ENCODE measurements around the gene PRPF39.

GRCh38 chr14:45065540-45065939 lies 18.4 kb upstream of the PRPF39 start:
- no peak for TF ChIP-seq ZNF561 (tag by site-specific recombination; IDR thresholded peaks at IDR 0.05; ENCODE audit: borderline replicate concordance)
- TF ChIP-seq CTCF (tag by site-specific recombination; IDR thresholded peaks at IDR 0.05) = no peak
- TF ChIP-seq ZNF580 (tag by site-specific recombination; IDR thresholded peaks at IDR 0.05) = no peak
- TF ChIP-seq MYNN (tag by site-specific recombination; IDR thresholded peaks at IDR 0.05; ENCODE audit: borderline replicate concordance) = no peak
- TF ChIP-seq ZFP37 (tag by site-specific recombination; IDR thresholded peaks at IDR 0.05) = no peak
- TF ChIP-seq, protein P1, sequence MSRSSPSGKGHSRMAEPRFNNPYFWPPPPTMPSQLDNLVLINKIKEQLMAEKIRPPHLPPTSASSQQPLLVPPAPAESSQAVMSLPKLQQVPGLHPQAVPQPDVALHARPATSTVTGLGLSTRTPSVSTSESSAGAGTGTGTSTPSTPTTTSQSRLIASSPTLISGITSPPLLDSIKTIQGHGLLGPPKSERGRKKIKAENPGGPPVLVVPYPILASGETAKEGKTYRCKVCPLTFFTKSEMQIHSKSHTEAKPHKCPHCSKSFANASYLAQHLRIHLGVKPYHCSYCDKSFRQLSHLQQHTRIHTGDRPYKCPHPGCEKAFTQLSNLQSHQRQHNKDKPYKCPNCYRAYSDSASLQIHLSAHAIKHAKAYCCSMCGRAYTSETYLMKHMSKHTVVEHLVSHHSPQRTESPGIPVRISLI (tag by site-specific recombination; IDR thresholded peaks at IDR 0.05) = no peak
- TF ChIP-seq BCL11B (tag by site-specific recombination; IDR thresholded peaks at IDR 0.05; ENCODE audit: low read depth) = no peak
- no peak for TF ChIP-seq ZNF211 (tag by site-specific recombination; IDR thresholded peaks at IDR 0.05; ENCODE audit: low read depth)
- TF ChIP-seq, protein P2, sequence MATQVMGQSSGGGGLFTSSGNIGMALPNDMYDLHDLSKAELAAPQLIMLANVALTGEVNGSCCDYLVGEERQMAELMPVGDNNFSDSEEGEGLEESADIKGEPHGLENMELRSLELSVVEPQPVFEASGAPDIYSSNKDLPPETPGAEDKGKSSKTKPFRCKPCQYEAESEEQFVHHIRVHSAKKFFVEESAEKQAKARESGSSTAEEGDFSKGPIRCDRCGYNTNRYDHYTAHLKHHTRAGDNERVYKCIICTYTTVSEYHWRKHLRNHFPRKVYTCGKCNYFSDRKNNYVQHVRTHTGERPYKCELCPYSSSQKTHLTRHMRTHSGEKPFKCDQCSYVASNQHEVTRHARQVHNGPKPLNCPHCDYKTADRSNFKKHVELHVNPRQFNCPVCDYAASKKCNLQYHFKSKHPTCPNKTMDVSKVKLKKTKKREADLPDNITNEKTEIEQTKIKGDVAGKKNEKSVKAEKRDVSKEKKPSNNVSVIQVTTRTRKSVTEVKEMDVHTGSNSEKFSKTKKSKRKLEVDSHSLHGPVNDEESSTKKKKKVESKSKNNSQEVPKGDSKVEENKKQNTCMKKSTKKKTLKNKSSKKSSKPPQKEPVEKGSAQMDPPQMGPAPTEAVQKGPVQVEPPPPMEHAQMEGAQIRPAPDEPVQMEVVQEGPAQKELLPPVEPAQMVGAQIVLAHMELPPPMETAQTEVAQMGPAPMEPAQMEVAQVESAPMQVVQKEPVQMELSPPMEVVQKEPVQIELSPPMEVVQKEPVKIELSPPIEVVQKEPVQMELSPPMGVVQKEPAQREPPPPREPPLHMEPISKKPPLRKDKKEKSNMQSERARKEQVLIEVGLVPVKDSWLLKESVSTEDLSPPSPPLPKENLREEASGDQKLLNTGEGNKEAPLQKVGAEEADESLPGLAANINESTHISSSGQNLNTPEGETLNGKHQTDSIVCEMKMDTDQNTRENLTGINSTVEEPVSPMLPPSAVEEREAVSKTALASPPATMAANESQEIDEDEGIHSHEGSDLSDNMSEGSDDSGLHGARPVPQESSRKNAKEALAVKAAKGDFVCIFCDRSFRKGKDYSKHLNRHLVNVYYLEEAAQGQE (tag by site-specific recombination; IDR thresholded peaks at IDR 0.05) = no peak
- TF ChIP-seq FEZF1 (tag by site-specific recombination; IDR thresholded peaks at IDR 0.05) = no peak
- TF ChIP-seq, protein P3, sequence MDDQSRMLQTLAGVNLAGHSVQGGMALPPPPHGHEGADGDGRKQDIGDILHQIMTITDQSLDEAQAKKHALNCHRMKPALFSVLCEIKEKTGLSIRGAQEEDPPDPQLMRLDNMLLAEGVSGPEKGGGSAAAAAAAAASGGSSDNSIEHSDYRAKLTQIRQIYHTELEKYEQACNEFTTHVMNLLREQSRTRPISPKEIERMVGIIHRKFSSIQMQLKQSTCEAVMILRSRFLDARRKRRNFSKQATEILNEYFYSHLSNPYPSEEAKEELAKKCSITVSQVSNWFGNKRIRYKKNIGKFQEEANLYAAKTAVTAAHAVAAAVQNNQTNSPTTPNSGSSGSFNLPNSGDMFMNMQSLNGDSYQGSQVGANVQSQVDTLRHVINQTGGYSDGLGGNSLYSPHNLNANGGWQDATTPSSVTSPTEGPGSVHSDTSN (CRISPR knock-in tag; IDR thresholded peaks at IDR 0.05) = no peak
- no peak for TF ChIP-seq KLF8 (tag by site-specific recombination; IDR thresholded peaks at IDR 0.05)
- no peak for TF ChIP-seq MEIS1 (CRISPR knock-in tag; IDR thresholded peaks at IDR 0.05; ENCODE audit: borderline replicate concordance)
- no peak for TF ChIP-seq ZNF292 (tag by site-specific recombination; IDR thresholded peaks at IDR 0.05; ENCODE audit: borderline replicate concordance, low read depth)

Data from HEK293 (cell line).